HG03280 (cell line): ENCODE measurements around the gene BCL2.
"Not testable (repeated sequence)": the region's sequence is repeated elsewhere in the genome, so short reads cannot be mapped to it uniquely, and the experiment has no call there.

Source experiments
- ATAC-seq: cut with Tn5 transposase; IDR thresholded peaks from one replicate; pipeline ENCODE4 v1.9.1; 2021; ENCODE audit warnings: mild to moderate bottlenecking, moderate library complexity; ENCODE audit not compliant: unreplicated experiment

The BCL2 gene

GRCh38 chr18:63319383-63320122, at the start of gene BCL2:
Gene BCL2 (minus strand): TSS chr18:63319769.
- peak; percentile 16 for ATAC-seq

GRCh38 chr18:63368611-63369010, 49.0 kb upstream of the BCL2 start:
- no peak for ATAC-seq

GRCh38 chr18:63367053-63367953, 47.7 kb upstream of the BCL2 start, which contains the start of gene KDSR:
Gene KDSR (minus strand): TSS chr18:63367206. CDS start chr18:63367118, 88 bp downstream.
- ATAC-seq = peak; percentile 93

GRCh38 chr18:63366213-63367052, 46.9 kb upstream of the BCL2 start:
- ATAC-seq = peak; percentile 28

GRCh38 chr18:63365876-63366212, 46.3 kb upstream of the BCL2 start:
- no peak for ATAC-seq

- no peak for ATAC-seq
Measured at GRCh38 chr18:63363951-63364350, 44.4 kb upstream of the BCL2 start.

- ATAC-seq = not testable (repeated sequence)
Measured at GRCh38 chr18:63363420-63363819, 43.9 kb upstream of the BCL2 start.

GRCh38 chr18:63356272-63356896, 36.8 kb upstream of the BCL2 start:
- ATAC-seq = no peak

- ATAC-seq = no peak
Measured at GRCh38 chr18:63350230-63350629, 30.7 kb upstream of the BCL2 start.

GRCh38 chr18:63348508-63349136, 29.1 kb upstream of the BCL2 start:
- ATAC-seq = no peak

- ATAC-seq = no peak
Measured at GRCh38 chr18:63346480-63347183, 27.1 kb upstream of the BCL2 start.

- ATAC-seq = no peak
Measured at GRCh38 chr18:63346031-63346430, 26.5 kb upstream of the BCL2 start.

GRCh38 chr18:63344918-63345317, 25.3 kb upstream of the BCL2 start:
- no peak for ATAC-seq

GRCh38 chr18:63344263-63344662, 24.7 kb upstream of the BCL2 start:
- no peak for ATAC-seq

GRCh38 chr18:63342206-63342605, 22.6 kb upstream of the BCL2 start:
- ATAC-seq = peak; percentile 64

GRCh38 chr18:63339920-63340484, 20.4 kb upstream of the BCL2 start:
- ATAC-seq = no peak

GRCh38 chr18:63336366-63337099, 17.0 kb upstream of the BCL2 start:
- ATAC-seq = no peak

GRCh38 chr18:63331105-63331504, 11.5 kb upstream of the BCL2 start:
- ATAC-seq = no peak
